HG03025 (cell line): Measurements from ENCODE around the gene MSI1.
"Not testable (repeated sequence)": the region's sequence is repeated elsewhere in the genome, so short reads cannot be mapped to it uniquely, and the experiment has no call there.

ENCODE experiments used
- ATAC-seq: cut with Tn5 transposase; IDR thresholded peaks from one replicate; pipeline ENCODE4 v1.9.1; 2021; ENCODE audit warnings: mild to moderate bottlenecking, moderate library complexity; ENCODE audit not compliant: unreplicated experiment, low FRiP score

MSI1 gene

DNA sequence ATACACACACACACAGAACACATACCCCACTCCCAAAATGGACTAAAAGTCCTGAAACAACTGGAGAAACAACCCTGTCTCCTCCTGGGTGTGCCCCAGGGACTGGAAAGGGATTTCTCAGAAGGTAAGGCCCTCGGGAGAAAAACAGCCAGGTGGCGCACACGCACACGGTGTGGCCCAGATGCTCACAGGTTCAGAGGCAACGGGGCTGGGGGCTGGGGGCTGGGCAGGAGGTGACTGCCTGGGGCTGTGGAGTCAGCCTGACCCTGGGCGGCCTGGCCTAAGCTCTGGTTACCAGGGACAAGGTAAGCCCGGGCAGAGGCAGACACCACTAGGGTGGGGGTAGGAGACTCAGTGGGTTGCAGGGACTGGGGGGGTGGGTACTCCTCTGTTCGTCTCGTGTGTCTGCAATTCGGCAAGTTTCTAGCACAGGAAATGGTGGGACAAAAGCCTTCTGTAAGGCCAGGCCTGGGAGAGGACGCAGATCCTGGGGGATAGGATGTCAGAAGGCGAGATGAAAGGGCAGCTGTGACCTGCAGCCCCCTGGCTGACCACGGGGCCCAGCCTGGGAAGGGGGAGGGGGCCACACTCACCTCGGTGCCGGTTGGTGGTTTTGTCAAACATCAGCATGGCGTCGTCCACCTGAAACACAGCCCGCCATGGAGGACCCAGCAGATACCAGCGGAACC is 10.4 kb downstream of the MSI1 start:
- no peak for ATAC-seq

DNA sequence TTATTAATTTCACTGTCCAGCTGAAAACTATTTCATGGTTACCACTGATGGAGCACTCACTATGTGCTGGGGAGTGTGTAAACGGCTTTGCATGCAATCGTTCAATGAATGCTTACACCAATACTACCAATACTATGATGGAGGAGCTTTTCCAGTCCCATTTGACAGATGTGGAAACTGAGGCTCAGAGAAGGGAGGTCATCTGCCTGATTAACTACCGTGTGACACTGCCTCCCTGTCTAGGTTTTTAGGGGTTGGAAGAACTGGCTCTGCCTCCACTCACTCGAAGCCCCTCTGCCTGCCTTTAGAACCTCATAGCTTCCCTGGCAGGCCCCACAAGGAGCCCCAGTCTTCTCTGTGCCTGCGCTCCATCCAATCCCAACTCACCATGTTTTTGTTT is 11.9 kb downstream of the MSI1 start:
- no peak for ATAC-seq

DNA sequence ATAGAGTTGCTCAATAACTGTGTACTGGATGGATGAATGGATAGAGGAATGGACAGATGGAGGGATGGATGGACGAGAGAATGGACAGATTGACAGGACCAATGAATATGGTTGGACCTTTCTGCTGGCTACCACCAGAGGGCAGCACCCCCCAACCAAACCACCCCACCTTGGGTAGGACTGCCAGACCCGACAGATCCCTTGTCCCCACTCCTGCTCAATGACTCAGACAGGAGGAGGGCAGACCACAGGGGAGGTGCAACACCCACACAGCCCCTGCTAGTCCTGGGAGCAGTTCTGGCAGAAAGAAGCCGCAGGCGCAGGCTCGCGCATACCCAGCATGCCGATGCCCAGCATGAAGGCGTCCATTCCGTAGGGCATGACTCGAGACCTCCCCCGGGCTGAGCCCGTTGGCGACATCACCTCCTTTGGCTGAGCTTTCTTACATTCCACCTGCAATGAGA is 12.4 kb downstream of the MSI1 start:
- ATAC-seq: no peak

DNA sequence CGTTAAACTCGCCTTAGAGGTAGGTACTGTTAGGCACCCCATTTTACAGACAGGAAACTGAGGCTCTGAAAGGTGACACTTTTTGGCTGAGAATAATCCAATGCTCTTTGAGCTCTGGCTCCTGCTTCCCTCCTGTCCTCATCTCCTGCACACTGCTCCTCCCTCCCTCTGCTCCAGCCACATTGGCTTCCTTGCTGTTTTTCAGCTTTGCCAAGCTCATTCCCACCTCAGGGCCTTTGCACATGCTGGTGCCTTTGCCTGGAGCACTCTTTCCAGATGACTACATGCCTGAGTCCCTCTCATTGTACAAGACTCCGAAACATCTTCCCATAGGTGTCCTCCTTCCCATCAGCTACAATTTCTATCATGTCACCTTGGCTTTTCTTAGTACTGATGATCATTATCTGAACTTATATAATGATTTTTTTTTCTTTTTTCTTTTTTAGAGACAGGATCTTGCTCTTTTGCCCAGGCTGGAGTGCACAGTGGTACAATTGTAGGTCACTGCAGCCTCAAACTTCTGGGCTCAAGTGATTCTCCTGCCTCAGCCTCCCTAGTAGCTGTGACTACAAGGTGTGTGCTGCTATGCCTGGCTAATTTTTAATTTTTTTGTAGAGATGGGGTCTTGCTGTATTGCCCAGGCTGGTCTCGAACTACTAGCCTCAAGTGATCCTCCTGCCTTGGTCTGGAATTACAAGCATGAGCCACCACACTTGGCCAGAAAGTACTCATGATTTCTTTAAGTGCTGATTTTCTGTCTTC is 15.2 kb downstream of the MSI1 start:
- ATAC-seq: no peak

DNA sequence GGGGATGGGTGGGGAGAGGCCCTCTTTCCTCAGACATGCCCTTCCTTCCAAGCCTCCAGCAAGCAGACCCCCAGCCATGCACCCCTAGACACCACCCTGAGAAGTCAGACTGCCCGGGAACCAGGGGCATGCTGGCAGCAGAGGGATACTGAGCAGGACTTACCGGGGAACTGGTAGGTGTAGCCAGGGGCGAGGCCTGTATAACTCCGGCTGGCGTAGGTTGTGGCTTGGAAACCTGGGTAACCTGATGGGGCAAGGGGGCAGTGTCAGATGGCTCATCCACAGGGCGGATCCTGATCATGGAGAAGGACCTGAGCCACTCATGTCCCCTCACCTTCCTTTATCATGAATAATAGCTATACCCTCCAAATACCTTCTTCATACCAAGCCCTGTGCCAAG is 15.8 kb downstream of the MSI1 start:
- ATAC-seq: no peak

DNA sequence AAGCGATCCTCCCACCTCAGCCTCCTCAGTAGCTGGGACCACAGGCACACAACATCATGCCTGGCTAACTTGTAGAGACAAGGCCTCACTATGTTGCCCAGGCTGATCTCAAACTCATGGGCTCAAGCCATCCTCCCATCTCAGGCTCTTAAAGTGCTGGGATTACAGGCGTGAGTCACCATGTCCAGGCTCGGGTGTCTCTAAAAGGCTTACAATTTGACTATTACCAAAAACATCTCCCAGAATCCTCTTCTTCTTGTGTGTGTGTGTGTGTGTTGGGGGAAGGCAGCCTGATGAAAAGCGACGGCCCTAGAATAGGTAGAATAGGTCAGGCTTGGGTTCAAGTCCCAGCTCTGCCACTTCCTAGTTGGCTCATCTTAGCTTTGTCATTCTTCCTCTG is 16.8 kb downstream of the MSI1 start:
- ATAC-seq: no peak

DNA sequence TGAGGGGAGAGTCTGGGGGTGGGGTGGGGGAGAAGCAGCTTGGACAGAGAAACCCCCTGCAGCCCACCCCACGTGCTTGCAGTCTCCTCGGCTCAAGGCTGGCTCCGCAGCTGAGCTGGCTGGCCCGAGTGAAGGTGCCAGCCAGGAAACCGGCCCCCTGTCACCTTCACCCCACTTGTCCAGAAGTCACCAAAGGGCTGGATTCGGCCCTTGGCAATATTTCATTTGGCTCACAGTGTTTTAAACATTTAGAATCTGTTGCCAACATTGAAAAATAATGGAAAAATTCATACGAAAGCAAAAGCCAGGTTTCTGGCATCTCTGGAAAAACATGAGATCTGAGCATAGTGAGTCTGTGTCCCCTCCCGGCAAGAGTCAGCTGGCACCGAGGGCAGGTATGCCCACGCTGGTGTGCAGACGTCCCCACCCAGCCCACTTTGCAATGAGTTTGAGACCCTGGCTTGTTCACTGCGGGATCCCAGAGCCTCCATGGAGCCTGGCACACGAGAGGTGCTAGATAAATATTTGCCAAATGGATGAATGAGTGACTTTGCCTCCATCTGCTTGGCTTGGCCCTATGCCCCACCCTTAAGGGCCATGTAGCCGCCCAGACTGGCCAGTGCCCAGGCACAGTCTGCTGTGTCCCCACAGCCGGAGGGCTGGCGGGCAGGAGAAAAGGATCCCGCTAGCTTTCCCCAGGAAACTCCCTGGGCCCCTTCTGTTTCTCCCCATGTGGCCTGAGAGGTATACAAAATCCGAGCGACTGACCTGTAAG is 18.2 kb downstream of the MSI1 start:
- no peak for ATAC-seq

DNA sequence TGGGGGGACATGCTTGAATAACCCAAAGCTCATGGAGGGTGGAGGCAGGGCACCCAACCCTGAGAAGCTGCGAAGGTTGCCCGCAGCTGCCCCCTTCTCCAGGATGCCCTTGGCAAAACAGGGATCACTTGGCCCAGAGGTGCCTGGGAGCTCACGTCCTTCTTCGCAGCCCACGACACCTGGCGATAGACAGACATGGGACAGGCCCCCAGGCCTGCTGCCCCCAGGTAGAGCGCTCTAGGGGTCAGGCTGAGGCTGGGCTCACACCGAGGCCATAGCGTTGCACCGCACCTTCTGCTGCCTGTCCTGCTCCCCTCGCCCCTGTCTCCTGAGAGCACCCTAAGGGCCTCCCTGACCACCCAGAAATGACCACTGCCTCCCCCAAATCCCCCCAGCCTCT is 21.2 kb downstream of the MSI1 start:
- ATAC-seq: no peak

DNA sequence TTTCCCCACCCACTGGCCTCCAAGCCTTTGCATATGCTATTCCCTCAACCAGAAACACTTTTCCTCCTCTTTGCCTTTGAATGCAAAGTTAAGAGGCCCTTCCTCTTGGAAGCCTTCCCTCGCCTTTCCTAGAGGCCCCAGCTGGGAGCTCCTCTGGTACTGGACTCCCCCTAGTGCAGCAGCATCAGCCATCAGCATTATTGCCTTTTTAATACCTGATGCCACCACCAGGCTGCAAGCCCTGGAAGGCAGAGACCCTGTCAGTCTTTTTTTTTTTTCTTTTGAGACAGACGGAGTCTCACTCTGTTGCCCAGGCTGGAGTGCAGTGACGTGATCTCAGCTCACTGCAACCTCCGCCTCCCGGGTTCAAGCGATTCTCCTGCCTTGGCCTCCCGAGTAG is 22.3 kb downstream of the MSI1 start:
- no peak for ATAC-seq

DNA sequence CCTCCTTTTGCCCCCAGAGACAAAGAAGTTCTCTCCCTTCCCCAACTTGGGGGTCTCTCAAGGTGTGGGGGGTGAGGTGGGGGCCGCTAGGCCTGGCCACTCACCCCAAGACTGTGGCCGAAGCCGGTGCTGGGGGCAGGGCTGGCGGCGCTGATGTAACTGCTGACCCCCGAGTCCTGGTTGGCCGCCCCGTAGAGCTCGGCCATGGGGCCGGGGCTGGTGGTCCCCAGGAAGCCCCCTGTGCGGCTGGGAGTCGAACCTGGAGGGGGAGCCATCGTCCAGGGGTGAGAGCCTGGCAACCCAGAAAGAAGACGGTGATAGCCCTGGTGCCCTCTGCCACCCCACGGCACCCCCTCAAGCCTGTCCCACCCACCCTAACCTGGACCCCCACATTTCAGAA is 22.9 kb downstream of the MSI1 start:
- no peak for ATAC-seq

DNA sequence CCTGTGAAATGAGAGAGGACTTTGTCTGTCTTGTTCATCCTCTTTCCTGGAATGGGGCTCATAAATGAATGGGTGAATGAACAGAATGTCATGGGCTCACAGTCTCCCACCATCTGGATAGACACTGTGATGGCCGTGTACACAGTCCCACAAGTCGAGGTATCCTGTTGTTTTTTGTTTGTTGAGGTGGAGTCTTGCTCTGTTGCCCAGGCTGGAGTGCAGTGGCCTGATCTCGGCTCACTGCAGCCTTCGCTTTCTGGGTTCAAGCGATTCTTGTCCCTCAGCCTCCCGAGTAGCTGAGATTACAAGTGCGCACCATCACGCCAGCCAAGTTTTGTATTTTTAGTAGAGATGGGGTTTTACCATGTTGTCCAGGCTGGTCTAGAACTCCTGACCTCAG is 25.3 kb downstream of the MSI1 start:
- no peak for ATAC-seq

DNA sequence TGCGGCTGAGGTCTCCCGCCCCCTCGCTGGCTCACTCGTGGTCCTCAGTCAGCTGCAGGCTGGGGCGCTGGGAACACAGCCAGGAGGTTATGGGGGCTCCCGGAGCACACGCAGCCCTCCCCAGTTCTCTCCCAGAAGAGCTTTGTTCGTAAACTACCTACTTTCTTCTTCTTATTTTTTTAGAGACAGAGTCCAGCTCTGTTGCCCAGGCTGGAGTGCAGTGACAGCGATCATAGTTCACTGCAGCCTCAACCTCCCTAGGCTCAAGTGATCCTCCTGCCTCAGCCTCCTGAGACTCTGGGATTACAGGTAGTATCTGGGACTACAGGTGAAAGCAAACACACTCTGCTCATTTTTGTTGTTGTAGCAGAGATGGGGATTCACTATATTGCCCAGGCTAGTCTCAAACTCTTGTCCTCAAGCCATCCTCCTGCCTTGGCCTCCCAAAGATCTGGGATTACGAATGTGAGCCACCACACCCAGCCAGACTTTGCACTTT is 25.9 kb downstream of the MSI1 start:
- no peak for ATAC-seq

DNA sequence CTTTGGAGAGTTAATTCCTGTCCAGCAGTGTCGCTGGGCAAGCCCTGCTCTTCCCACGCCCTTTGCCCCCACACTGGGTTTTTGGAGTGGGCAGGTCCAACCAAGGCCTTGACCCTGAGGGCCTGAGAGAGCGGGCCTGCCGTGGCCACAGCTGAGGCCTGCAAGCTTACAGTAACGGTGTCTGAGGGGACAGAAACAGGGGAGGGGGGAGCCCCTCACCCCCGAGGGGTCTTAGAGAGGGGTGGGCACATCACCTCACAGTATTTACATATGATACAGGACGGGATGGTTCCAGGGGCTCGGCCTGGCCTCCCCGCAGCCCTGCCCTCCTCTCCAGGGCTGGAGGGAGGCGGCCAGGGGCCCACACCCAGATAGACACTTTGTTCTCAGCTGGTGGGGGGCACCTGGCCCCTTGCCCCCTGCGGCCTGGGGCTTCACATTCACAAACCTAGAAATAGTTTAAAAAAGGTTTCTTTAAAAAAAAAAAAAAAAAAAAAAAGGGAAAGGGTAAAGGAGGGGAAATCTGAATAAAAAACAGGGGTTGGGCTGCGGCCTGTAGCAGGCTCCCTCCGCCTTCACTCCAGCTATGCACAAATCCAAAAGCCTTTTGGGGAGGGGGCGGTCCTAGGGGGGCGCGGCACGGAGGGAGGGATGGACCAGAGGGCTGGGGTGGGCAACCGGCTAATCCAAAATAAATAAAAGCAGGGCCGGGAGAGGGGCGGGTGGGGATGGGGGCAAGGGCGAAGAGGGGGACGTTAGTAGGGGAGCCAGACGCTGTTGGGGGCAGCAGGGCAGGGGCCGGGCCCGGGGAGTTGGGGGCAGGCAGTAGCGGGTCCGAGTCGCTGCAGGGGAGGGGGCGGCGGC is 26.6 kb downstream of the MSI1 start:
- ATAC-seq: no peak

DNA sequence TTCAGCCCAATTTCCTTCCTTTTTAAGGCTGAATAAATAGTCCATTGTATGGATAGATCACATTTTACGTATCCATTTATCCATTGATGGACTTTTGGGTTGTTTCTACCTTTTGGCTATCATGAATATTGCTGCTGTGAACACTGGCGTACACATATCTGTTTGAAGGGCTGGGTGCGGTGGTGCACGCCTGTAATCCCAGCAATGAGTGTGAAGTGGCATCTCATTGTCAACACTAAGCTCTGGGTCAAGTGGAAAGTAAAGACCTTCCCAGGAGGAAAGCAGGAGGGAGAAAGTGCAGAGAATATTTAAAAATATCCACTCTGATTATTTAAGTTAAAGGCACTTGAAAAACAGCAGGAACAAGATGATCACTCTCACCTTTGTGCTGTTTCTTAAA is 29.7 kb downstream of the MSI1 start:
- ATAC-seq: no peak

DNA sequence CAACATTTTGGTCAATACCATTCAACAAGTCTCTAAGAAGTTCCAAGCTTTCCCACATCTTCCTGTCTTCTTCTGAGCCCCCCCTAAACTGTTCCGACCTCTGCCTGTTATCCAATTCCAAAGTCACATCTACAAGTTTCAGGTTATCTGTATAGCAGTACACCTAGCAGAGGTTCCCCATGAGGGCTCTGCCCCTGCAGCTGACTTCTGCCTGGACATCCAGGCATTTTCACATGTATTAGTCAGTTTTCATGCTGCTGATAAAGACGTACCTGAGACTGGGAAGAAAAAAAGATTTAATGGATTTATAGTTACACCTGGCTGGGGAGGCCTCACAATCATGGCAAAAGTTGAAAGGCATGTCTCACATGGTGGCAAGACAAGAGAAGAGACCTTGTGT is 31.2 kb downstream of the MSI1 start:
- ATAC-seq: no peak

DNA sequence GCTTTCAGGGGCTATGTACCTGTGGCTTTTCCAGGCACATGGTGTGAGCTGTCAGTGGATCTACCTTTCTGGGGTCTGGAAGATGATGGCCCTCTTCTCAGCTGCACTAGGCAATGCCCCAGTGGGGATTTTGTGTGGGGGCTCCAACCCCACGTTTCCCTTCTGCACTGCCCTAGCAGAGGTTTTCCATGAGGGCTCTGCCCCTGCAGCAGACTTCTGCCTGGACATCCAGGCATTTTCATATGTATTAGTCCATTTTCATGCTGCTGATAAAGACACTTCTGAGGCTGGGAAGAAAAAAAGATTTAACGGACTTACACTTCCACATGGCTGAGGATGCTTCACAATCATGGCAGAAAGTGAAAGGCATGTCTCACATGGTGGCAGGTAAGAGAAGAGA is 32.6 kb downstream of the MSI1 start:
- ATAC-seq: not testable (repeated sequence)

DNA sequence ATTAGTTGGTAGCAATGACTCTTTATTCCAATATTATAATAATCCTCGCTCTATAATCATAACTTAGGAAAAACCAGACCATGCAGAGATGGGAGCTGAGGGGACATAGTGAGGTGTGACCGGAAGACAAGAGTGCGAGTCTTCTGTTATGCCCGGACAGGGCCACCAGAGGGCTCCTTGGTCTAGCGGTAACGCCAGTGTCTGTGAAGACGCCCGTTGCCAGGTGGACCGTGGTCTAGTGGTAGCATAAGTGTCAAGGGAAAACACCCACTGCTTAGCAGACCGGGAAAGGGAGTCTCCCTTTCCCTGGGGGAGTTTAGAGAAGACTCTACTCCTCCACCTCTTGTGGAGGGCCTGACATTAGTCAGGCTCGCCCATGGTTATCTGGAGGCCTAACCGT is 33.5 kb downstream of the MSI1 start:
- not testable (repeated sequence) for ATAC-seq

DNA sequence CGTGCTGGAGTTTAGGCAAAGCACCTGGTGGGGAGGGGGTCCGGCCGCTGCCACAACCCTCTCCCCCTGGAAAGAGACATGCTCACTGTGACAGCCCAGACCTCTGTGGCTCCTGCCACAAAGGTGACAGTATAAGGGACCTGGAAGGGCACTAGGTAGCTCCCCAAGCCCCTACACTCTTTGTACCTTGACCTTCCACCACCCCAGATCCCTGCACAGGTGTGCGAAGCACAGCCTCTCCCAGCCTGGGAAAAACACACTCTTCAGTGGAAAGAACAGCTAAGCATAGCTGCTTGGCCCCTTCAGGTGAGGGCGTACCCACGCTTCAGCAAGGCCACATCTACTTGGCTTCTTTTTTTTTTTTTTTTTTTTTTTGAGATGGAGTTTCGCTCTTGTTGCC is 36.4 kb downstream of the MSI1 start:
- no peak for ATAC-seq

DNA sequence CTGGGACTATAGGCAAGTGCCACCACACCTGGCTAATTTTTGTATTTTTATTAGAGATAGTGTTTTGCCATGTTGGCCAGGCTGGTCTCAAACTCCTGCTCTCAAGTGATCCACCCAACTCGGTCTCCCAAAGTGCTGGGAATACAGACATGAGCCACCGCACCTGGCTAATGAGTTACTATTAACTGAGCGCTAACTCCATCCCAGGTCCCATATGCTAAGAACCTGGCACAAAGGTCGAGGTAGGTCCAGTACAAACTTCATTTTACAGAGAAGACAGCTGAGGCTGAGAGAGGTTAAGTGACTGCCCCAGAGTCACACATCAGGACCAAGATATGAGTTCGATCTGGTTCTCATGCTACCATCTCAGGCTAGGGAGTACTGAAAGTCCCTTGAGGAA is 36.9 kb downstream of the MSI1 start:
- no peak for ATAC-seq

DNA sequence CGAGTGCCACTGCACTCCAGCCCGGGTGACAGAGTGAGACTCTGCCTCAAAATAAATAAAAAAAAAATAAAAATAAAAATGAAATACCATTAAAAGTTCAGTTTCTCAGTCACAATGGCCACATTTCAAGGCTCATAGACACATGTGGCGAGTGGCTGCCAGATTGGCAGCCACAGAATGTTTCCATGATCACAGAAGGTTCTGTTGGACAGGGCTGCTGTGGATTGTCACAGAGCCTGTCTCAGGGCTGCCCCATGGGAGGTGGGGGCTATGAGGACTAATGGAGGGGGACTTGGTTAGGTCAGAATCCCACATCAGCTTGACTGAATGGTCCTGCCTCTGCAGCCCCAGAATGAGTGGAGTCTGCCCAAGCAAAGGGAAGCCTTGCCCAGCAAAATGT is 37.6 kb downstream of the MSI1 start:
- ATAC-seq: no peak
